ENCODE data around the gene ZBTB48.

ZBTB48 gene

DNA sequence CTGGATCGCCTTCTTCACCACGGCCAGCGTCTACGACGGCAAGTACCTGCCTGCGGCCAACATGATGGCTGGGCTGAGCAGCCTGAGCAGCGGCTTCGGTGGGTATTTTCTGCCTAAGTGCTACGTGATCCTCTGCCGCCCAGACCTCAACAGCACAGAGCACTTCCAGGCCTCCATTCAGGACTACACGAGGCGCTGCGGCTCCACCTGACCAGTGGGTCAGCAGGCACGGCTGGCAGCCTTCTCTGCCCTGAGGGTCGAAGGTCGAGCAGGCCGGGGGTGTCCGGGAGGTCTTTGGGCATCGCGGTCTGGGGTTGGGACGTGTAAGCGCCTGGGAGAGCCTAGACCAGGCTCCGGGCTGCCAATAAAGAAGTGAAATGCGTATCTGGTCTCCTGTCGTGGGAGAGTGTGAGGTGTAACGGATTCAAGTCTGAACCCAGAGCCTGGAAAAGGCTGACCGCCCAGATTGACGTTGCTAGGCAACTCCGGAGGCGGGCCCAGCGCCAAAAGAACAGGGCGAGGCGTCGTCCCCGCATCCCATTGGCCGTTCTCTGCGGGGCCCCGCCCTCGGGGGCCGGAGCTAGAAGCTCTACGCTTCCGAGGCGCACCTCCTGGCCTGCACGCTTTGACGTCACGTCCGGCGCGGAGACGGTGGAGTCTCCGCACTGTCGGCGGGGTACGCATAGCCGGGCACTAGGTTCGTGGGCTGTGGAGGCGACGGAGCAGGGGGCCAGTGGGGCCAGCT, at the start of gene ZBTB48:
ZBTB48 (plus strand) TSS at position 621 of the 745 bp plus-strand sequence. CDS start 616 bp downstream, outside the sequence.
- peak; percentile 40 for TF ChIP-seq FOXP2 (optimal IDR thresholded peaks at IDR 0.05; ENCODE audit: control extremely low read depth, extremely low read length, insufficient read depth)
- no peak for TF ChIP-seq EZH2 (IDR thresholded peaks at IDR 0.05)
- peak; percentile 99 for TF ChIP-seq POLR2AphosphoS5 (IDR thresholded peaks at IDR 0.05; ENCODE audit: borderline replicate concordance, low read depth, low read length)
- DNase-seq (ENCODE audit: low read depth, low spot score) = peak; percentile 64
- Histone ChIP-seq H3K4me3 (peak within 1 kb of the TSS; percentile 90), H3K27ac (peak within 1 kb of the TSS; percentile 69; the same call in 1 of the 2 replicates), H3K36me3 (ENCODE audit: insufficient read depth, low read length) (no peaks in the 10 kb centered on the region), H3K9me3 (ENCODE audit: low read depth, low read length) (no peaks in the 10 kb centered on the region), H3K9ac (ENCODE audit: insufficient read length) (peak within 1 kb of the TSS; percentile 84)

GRCh38 chr1:6530504-6531160, 49.2 kb upstream of the ZBTB48 start:
- H3K9ac ChIP-seq (ENCODE audit: insufficient read length) = no peak overlapping the region
- DNase-seq (ENCODE audit: low read depth, low spot score) = no peak
- H3K27ac ChIP-seq = no peak overlapping the region
- H3K9me3 ChIP-seq (ENCODE audit: low read depth, low read length) = no peaks in the 10 kb centered on the region
- TF ChIP-seq POLR2AphosphoS5 (IDR thresholded peaks at IDR 0.05; ENCODE audit: borderline replicate concordance, low read depth, low read length) (no peak), EZH2 (IDR thresholded peaks at IDR 0.05) (no peak), FOXP2 (optimal IDR thresholded peaks at IDR 0.05; ENCODE audit: control extremely low read depth, extremely low read length, insufficient read depth) (no peak)
- peaks cover 61% of the 10 kb centered on the region for H3K36me3 ChIP-seq (ENCODE audit: insufficient read depth, low read length)
- no peak overlapping the region for H3K4me3 ChIP-seq

- H3K9ac ChIP-seq (ENCODE audit: insufficient read length) = no peak overlapping the region
- TF ChIP-seq POLR2AphosphoS5 (IDR thresholded peaks at IDR 0.05; ENCODE audit: borderline replicate concordance, low read depth, low read length) = no peak
- no peak for TF ChIP-seq EZH2 (IDR thresholded peaks at IDR 0.05)
- TF ChIP-seq FOXP2 (optimal IDR thresholded peaks at IDR 0.05; ENCODE audit: control extremely low read depth, extremely low read length, insufficient read depth) = no peak
- H3K4me3 ChIP-seq = no peak overlapping the region
- peaks cover 54% of the 10 kb centered on the region for H3K36me3 ChIP-seq (ENCODE audit: insufficient read depth, low read length)
- H3K9me3 ChIP-seq (ENCODE audit: low read depth, low read length) = no peaks in the 10 kb centered on the region
- H3K27ac ChIP-seq = no peak overlapping the region
- no peak for DNase-seq (ENCODE audit: low read depth, low spot score)
These were observed 47.8 kb upstream of the ZBTB48 start for GRCh38 chr1:6531996-6532395.

DNA sequence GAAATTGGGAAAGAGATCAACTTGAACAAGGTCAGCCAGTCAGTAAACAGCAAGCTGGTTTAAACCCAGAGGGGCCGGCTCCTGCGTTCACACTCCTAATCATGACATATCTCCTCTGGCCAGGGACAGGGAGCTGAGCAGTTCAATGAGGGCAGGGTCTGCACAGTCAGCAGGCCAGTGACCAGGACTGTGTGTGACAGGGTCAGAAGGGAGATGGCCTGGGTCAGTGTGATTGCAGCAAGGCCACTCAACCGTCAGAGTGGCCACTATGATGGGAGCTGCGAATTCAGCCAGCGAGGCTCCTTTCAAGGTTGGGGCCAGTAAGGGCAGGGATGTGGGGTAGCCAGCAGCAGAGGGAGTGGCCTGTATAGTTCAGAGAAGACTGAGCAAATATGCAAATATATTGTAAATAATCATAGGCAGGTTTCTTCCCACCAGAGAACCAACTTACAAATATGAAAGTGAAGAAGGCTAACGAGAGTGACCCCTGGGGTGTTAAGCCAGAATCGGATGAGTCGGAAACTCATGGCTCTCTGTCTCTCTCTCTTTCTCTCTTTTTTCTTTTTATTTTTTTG, 45.5 kb upstream of the ZBTB48 start:
- no peak overlapping the region for H3K4me3 ChIP-seq
- no peak for DNase-seq (ENCODE audit: low read depth, low spot score)
- H3K27ac ChIP-seq = no peak overlapping the region
- no peak overlapping the region for H3K9ac ChIP-seq (ENCODE audit: insufficient read length)
- H3K36me3 ChIP-seq (ENCODE audit: insufficient read depth, low read length) = peaks cover 43% of the 10 kb centered on the region
- TF ChIP-seq EZH2 (IDR thresholded peaks at IDR 0.05) (no peak), FOXP2 (optimal IDR thresholded peaks at IDR 0.05; ENCODE audit: control extremely low read depth, extremely low read length, insufficient read depth) (no peak), POLR2AphosphoS5 (IDR thresholded peaks at IDR 0.05; ENCODE audit: borderline replicate concordance, low read depth, low read length) (no peak)
- H3K9me3 ChIP-seq (ENCODE audit: low read depth, low read length) = no peaks in the 10 kb centered on the region

DNA sequence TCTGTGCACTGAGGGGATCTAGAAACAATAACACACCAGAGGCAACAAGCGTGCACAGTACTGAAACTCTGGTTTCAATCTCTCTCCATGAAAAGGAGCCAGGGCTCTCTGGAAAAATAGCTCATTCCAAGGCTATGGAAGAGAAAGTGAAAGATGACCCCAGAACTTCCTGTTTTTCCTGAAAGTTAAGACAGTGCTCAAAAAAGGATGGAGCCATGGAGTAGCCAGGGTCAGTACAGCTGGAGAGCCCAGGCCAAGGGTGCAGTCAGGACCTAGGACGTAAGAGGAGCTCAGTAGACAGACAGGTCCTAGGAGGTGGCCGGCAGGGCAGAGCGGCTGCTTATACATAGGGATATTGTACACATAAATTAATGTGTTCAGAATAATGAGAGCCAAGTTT, 44.6 kb upstream of the ZBTB48 start:
- TF ChIP-seq FOXP2 (optimal IDR thresholded peaks at IDR 0.05; ENCODE audit: control extremely low read depth, extremely low read length, insufficient read depth) = no peak
- TF ChIP-seq EZH2 (IDR thresholded peaks at IDR 0.05) = no peak
- no peak for TF ChIP-seq POLR2AphosphoS5 (IDR thresholded peaks at IDR 0.05; ENCODE audit: borderline replicate concordance, low read depth, low read length)
- no peak overlapping the region for H3K9ac ChIP-seq (ENCODE audit: insufficient read length)
- DNase-seq (ENCODE audit: low read depth, low spot score) = no peak
- no peak overlapping the region for H3K4me3 ChIP-seq
- no peaks in the 10 kb centered on the region for H3K9me3 ChIP-seq (ENCODE audit: low read depth, low read length)
- peaks cover 41% of the 10 kb centered on the region for H3K36me3 ChIP-seq (ENCODE audit: insufficient read depth, low read length)
- no peak overlapping the region for H3K27ac ChIP-seq

DNA sequence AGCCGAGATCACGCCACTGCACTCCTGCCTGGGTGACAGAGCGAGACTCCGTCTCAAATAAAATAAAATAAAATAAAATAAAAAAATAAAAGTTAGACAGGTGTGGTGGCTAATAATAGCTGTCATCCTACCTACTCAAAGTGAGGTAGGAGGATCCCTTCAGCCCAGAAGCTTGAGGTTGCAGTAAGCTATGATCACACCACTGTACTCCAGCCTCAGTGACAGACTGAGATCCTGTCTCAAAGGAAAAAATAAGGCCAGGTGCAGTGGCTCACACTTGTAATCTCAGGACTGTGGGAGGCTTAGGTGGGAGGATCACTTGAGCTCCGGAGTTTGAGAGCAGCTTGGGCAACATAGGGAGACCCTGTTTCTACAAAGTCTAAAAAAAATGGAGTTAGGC, 43.5 kb upstream of the ZBTB48 start:
- DNase-seq (ENCODE audit: low read depth, low spot score) = no peak
- H3K36me3 ChIP-seq (ENCODE audit: insufficient read depth, low read length) = peaks cover 33% of the 10 kb centered on the region
- no peaks in the 10 kb centered on the region for H3K9me3 ChIP-seq (ENCODE audit: low read depth, low read length)
- no peak overlapping the region for H3K27ac ChIP-seq
- H3K9ac ChIP-seq (ENCODE audit: insufficient read length) = no peak overlapping the region
- TF ChIP-seq FOXP2 (optimal IDR thresholded peaks at IDR 0.05; ENCODE audit: control extremely low read depth, extremely low read length, insufficient read depth) = no peak
- TF ChIP-seq POLR2AphosphoS5 (IDR thresholded peaks at IDR 0.05; ENCODE audit: borderline replicate concordance, low read depth, low read length) = no peak
- TF ChIP-seq EZH2 (IDR thresholded peaks at IDR 0.05) = no peak
- no peak overlapping the region for H3K4me3 ChIP-seq

DNA sequence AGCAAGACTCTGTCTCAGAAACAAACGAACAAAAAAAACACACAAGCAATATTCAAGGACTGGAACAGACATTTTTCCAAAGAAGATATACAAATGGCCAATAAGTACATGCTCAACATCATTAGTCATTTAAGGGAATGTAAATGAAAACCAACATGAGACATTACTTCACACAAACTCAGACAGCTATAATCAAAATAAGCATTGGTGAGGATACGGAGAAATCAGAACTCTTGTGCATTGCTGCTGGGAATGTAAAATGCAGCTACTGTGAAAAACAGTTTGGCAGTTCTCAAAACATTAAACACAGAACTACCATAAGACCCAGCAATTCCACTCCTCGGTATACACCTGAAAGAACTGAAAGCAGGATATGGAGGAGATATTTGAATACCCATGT, 40.8 kb upstream of the ZBTB48 start:
- H3K36me3 ChIP-seq (ENCODE audit: insufficient read depth, low read length) = peaks cover 19% of the 10 kb centered on the region
- no peak overlapping the region for H3K27ac ChIP-seq
- no peak for DNase-seq (ENCODE audit: low read depth, low spot score)
- TF ChIP-seq POLR2AphosphoS5 (IDR thresholded peaks at IDR 0.05; ENCODE audit: borderline replicate concordance, low read depth, low read length) = no peak
- no peak overlapping the region for H3K9ac ChIP-seq (ENCODE audit: insufficient read length)
- H3K4me3 ChIP-seq = no peak overlapping the region
- H3K9me3 ChIP-seq (ENCODE audit: low read depth, low read length) = no peaks in the 10 kb centered on the region

- H3K9me3 ChIP-seq (ENCODE audit: low read depth, low read length) = no peaks in the 10 kb centered on the region
- no peak for DNase-seq (ENCODE audit: low read depth, low spot score)
- peaks cover 65% of the 10 kb centered on the region for H3K36me3 ChIP-seq (ENCODE audit: insufficient read depth, low read length)
- TF ChIP-seq FOXP2 (optimal IDR thresholded peaks at IDR 0.05; ENCODE audit: control extremely low read depth, extremely low read length, insufficient read depth) (no peak), EZH2 (IDR thresholded peaks at IDR 0.05) (no peak), POLR2AphosphoS5 (IDR thresholded peaks at IDR 0.05; ENCODE audit: borderline replicate concordance, low read depth, low read length) (no peak)
- no peak overlapping the region for H3K9ac ChIP-seq (ENCODE audit: insufficient read length)
- H3K4me3 ChIP-seq = no peak overlapping the region
- no peak overlapping the region for H3K27ac ChIP-seq
These were observed 35.0 kb upstream of the ZBTB48 start for GRCh38 chr1:6544831-6545230.
